ENCODE data around the gene TNNT3.

GRCh38 chr11:1925373-1926155 is 6.1 kb downstream of the TNNT3 start:
- TF ChIP-seq CTCF (IDR thresholded peaks at IDR 0.05) (no peak), POLR2A (IDR thresholded peaks at IDR 0.05) (no peak)

Measured in thyroid gland (tissue), 4 donors.